H1 (cell line): Measurements from ENCODE around the gene ATP6V1B1. TPM values are rescaled to one million over a fixed set of nuclear protein-coding genes. Genes with fewer than 3 reads are reported as not detected.

Experiments
- POLR2AphosphoS5 ChIP-seq: IDR thresholded peaks from 2 replicates; pipeline ENCODE4 v1.6.1; 2011; ENCODE audit warnings: low read depth, low read length
- RAD21 ChIP-seq, 2 experiments: IDR thresholded peaks in 1 of 2; conservative IDR thresholded peaks in 1 of 2; 2 replicates each; pipeline ENCODE4 v1.6.1; 2011; ENCODE audit warnings: low read depth in 2 of 2, low read length in 2 of 2, improper control_type of control experiment in 1 of 2, inconsistent platforms in 1 of 2, mild to moderate bottlenecking in 1 of 2, moderate library complexity in 1 of 2
- RBBP5 ChIP-seq: IDR thresholded peaks from 2 replicates; pipeline ENCODE4 v1.7.1; 2012; ENCODE audit warnings: low read depth, mild to moderate bottlenecking, inconsistent platforms, low read length, moderate library complexity, borderline replicate concordance
- SAP30 ChIP-seq: fragments of 300-600 bp; sonication (generic); IDR thresholded peaks from 2 replicates; pipeline ENCODE4 v1.7.1; 2012; ENCODE audit warnings: low read length, moderate library complexity, mild to moderate bottlenecking, inconsistent platforms; ENCODE audit not compliant: insufficient read depth, insufficient replicate concordance
- SUZ12 ChIP-seq: fragments of 200-600 bp; sonication (generic); IDR thresholded peaks from 2 replicates; pipeline ENCODE4 v1.6.1; 2012; ENCODE audit warnings: mild to moderate bottlenecking, inconsistent platforms, low read length, moderate library complexity, mixed read lengths
- TCF12 ChIP-seq: IDR thresholded peaks from 2 replicates; pipeline ENCODE4 v1.6.1; 2011; ENCODE audit warnings: low read depth, mild to moderate bottlenecking, low read length
- YY1 ChIP-seq: IDR thresholded peaks from 2 replicates; pipeline ENCODE4 v1.6.1; 2011; ENCODE audit warnings: low read depth, mild to moderate bottlenecking, low read length
- polyA plus RNA-seq, 7 experiments: library from polyadenylated mRNA; depleted of rRNA in 3 of 7; stranded (reverse) in 5 of 7; unstranded in 2 of 7; fragments of >200 nt in 5 of 7; fragments of 200-250 nt in 2 of 7; gene quantifications; 1 replicate in 5 of 7; 2 replicates in 1 of 7; 4 replicates in 1 of 7; pipeline versions ENCODE4 v1.2.1 to v1.2.3, GENCODE V29; 2011 to 2013; ENCODE audit warnings: missing spikeins in 2 of 7, mixed read lengths in 2 of 7
- total RNA-seq: library from RNA; stranded (reverse); fragmentation: NEBNext Ultra II Directional; extraction: Animal tissue kit (Norgen Biotek cat#: 25700); gene quantifications from 2 replicates; pipeline ENCODE4 v1.2.1, GENCODE V29; 2021

Gene ATP6V1B1
- total and polyA plus RNA-seq, 2 of the 8 experiments (the other 6 are each of a cell fraction or from before 2014, with no cell fraction given), result not detected

DNA sequence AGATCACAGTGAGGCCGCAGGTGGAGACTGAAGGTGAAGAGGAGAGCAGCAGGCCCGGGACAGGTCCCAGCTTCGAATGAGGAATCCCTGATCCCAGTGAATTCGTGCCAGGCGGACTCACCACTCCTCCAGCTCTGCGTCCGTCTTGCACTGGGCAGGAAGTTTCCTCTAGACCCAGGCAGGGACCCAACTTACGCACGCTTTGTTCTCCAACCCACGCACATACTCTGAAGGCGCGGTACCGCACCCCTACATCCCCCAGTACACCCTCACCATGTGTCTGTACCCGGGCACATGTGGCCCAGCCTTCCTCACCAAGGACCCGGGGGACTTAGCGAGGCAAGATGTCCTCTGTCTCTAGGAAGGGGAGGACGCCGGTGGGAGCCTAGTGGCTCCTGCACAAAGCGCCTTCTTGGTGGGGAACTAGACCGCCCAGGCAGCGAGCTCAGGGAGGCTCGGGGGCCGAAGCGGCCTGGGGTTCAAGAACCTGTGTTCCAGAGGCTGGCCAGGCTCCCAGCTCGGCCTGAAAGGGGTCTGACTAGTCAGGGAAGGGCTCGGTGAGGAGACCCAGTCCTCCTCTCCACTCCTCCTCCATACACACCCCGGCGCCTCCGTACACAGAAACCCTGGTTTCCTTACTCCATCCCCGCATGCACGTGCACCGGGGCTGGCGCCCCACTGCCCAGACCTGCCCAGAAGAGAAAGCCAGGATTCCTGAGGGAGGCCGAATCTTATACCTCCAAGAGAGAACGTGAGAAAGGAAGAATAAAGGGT, 38.3 kb upstream of the ATP6V1B1 start (continued):
- TF ChIP-seq SUZ12 (peak; percentile 97), TCF12 (no peak), POLR2AphosphoS5 (no peak), YY1 (no peak), RAD21 (IDR thresholded peaks at IDR 0.05 in 1 of 2, conservative IDR thresholded peaks at IDR 0.05 in 1 of 2; ENCODE audit: low read depth in 2 of 2, low read length in 2 of 2) (no peak), SAP30 (no peak), RBBP5 (0 out of 2 replicates have a peak, but pooled peaks have one; percentile 11)
- TF ChIP-seq, all 59 proteins: peak for 6
